Measurements from ENCODE around the gene USP32. TPM values are rescaled to one million over a fixed set of nuclear protein-coding genes. Genes with fewer than 3 reads are reported as not detected.

The USP32 gene
- total RNA-seq, 1 donor: 28.5 TPM

DNA sequence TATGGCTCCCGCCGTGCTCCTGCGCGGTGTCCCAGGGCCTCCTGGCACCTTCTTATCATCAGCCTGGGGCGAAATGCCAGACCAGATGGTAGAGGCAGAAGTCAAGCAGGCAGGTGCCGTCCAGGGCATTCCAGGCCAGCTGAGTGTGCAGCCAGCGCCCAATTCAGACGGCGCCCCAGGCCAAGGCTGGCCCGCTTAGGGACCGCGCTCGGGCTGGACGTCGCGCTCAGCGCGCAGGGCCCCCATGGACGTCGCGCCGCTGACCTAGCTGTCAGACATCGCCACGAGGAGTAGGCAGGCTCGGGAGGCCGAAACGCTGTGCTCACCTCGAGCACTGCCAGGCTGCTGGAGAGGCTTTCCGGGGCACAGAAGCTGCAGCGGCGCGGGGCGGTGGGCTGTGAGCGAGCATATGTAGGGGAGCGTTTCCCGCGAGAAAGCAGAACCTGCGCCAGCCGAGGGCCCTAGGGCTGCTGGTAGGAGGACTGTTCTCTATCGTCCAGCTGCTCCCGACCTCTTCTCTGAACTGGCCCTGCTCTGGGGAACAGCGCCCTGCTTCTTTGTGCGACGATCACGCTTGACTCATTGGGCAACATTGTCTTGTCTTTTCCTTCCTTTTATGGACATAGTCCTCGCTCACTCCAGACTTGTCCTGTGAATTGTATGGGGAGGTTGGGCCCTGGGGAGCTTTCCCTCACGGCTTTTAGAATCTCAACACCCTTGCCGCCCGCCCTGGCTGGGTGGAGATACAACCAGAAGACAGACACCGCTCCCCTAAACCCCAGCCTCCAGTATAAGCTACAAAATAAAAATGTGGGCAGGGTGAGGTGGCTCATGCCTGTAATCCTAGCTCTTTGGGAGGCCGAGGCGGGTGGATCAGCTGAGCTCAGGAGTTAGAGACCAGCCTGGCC is 250.6 kb downstream of the USP32 start:
- DNase-seq (ENCODE audit: low read depth in 2 of 3, low spot score in 2 of 3): no peak

DNA sequence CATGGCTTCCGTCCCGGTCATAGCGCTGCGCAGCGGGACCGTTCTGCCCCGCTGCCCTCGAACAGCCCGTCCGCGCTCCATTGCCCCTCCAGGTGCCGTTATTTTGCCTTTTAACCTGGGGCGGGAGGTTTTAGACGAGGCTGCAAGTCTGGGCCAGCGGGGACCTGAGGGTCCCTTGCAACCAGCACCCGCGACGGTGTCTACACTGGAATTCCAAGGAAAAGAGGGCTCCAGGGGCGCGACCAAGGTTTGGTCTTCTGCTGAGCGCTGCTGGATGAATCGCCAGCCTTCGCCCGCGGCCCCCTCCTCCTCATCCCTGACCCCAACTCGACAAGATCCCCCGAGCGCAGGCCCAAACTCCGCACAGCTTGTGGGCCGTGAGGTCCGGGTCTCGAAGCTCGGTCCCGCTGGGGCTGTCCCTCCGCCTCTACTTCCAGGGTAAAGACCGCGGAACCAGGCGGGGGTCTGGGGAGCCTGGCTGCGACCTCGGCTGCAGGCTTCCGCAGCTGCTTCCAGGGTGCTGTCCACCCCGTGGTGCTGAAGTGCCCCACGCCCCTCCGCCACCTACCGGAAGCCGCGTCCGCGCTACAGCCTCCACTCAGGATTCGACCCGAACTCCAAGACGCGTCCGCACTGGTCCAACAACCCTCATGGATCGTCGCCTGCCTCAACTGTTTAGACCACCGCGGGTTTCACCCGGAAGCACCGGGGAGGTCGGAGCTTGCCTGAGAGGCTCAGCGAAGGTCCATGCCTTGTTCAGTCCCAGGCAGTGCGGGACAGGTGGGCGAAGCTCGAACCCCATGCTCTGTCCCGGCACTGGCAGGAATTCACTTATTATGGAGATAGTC is 252.3 kb downstream of the USP32 start:
- peak; percentile 37 to 74 (median 73) for DNase-seq (ENCODE audit: low read depth in 2 of 3, low spot score in 2 of 3)

DNA sequence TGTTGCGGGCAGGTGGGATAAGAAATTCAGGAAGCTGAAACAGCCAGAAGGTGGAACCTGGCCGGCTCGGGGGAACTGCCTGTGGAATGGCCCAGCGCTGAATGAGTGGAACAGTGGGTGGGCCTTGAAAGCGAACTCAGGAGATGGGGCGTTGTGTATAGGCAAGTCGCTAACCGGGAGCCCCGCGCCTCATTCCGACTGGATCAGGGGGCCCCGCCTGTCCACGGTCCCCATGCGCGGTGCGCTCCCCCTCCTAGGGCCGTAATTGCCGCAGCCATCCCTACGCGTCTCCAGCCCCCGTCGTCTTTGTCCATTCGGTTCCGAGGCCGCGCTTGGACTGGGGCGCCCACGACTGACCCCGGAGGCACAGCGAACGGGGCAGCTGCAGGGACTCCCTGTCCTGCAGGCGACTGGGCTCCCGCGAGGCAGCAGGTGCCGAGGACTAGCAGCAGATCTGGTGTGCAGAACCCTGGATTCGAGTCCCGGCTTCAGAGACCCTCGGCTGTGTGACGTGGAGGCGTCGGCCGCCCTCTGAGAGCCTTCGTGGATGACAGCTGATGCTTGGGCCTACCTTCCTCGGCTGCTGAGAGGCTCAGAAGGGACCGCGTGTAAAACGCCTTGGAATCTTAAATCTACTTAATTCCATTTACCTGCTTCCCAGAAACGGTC is 253.0 kb downstream of the USP32 start:
- DNase-seq (ENCODE audit: low read depth in 2 of 3, low spot score in 2 of 3): no peak

DNA sequence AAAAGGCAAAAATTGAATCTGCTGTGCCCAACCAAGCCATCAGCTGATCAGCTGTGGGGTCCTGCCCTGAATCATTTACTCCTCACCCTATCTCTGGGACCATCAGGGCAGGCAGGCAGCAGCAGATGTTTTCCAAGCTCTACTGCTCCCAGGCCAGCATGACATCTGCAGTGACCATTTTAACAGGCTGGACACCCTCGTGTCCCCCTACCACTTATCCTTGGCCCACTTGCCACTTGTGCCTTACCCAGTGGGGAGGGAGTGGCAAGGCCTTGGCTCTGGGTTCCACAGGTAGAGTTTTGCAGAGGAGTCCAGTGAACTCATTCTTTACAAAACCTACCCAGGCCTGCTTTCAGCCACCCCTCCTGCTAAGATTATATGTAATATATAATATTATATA is 254.2 kb downstream of the USP32 start:
- no peak for DNase-seq (ENCODE audit: low read depth in 2 of 3, low spot score in 2 of 3)

DNA sequence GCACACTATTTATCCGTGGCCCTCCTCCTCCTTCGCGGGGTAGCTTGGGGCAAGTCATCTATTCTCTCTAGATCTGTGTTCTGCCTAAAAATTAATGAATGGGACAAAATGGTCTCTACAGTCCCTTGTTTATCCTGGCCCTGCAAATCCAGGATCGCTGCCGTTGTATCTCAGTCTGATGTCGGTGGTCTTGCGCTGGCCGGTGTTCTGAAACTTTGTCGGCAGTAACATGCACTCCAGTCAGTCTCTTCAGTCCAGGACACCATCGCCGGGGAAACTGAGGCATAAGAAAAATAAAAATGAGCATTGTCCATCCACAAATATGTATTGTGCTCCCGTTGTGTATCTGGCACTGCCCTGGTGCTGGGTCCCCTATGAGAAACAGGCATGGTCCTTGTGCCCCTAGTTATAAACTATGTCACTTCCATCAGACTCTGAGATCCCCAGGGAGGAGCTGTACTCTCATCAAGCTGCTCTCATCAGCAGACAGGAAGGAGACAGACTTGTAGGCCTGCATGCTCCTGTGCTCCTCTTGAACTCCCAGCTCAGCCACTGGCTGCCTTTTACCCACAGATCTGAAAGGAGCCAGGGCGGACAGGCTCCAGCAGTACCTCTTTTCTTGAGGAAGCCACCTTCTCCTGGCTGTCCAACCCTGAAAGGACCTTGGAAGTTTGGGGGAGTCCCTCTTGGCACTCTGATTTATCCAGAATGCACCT is 255.8 kb downstream of the USP32 start:
- no peak for DNase-seq (ENCODE audit: low read depth in 2 of 3, low spot score in 2 of 3)

DNA sequence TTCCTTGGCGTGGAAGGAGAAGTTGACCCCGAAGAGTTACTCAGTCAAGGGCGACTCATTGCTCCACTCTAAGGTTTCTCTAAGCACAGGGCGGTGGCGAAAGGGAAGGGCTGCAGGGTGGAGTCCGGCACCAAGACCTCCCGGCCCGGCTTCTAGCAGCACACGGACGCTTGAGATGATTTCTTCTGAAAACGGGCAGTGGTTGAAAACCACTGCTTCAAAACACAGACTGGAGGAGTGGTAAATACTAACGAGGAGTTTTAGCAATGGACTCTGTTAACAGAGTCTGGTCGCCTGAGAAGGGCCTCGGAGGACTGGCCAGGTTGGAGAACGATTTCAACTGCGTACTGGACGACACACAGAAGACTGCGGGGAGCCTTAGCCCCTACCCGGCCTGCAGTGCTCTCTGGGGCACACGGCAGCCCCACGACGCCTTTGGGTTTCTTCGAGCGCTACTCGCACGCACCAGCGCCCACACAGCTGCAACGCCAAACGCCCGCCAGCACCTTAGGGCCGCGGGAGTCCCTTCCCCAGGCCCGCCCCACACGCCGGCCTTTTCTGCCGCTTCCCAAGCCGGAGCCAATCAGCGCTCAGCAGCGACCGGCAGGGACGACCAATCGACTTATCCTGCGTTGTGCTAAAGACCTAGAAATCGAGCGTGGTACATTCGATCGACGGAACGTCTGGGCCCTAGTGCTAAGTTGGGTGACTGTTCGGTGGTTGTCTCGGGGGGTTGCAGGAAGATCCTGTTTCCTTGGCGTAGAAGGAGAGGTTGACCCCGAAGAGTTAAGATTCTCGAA is 256.6 kb downstream of the USP32 start:
- DNase-seq (ENCODE audit: low read depth in 2 of 3, low spot score in 2 of 3): peak; percentile 36 to 90 (median 85)

DNA sequence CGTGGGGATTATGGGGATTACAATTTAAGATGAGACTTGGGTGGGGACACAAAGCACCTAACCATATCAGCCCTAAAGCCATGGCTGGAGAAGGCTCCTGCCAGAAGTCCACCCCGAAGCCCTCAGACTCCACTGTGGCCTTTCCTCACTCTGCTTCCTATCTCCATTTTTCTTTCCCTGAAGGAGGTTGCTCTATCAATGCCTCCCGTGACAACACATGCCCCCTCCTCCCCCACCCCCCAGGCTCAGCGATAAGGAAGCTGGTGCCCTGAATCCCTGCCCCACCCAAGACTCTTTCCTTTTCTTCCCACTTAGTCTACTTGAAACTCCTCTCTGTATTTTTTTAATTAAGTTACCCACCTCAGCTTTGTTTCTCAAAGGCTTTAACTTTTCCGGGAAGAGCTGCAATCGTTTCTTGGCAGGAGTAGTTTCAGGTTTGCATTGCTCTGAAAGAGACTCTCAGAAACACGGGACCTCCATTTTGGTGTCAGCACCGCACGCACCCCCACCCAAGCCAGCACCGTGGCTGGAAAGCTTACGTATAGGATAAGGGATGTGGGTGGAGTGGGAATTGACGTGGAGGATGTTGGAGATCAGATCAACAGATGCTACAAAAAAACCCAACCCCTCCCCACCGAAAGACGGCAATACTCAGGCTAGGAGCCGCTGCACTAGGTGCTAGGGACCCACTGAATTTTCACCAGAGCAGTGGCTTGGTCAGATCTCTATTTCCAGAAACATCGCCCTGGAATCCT is 257.4 kb downstream of the USP32 start:
- DNase-seq (ENCODE audit: low read depth in 2 of 3, low spot score in 2 of 3): peak in 1 of 3 donors; percentile 39

DNA sequence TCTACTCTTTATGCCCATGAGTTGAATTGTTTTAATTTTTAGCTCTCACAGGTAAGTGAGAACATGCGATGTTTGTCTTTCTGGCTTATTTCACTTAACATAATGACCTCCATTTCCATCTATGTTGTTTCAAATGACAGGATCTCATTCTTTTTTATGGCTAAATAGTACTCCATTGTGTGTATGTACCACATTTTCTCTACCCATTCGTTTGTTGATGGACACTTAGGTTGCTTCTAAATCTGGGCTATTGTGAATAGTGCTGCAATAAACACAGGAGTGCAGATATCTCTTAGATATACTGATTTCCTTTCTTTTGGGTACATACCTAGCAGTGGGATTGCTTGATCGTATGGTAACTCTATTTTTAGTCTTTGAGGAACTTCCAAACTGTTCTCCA is 261.5 kb downstream of the USP32 start:
- DNase-seq (ENCODE audit: low read depth in 2 of 3, low spot score in 2 of 3): no peak

DNA sequence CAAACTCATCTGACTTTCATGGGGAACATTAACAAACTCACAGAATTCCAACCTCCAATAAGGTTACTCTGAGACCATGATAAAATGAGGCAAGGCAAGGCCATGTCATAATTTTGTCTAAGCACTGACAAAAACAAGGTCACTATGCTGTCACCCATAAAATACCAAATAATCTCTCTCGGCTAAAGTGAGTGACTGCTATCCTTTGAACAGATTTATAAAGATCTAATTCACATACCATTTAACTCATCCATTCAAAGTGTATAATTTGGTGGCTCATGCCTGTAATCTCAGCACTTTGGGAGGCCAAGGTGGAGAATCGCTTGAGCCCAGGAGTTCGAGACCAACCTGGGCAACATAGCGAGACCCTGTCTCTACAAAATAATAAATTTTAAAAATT is 262.8 kb downstream of the USP32 start:
- DNase-seq (ENCODE audit: low read depth in 2 of 3, low spot score in 2 of 3): no peak

Small RNA genes lying within 50 kb of the gene (small RNA-seq; reads per million reads assigned to genes)
- 5,909 reads per million, percentile 100 among the genes with 10 or more reads in this experiment for gene SCARNA20

Other genes with a start within 250 kb of the USP32 start
- gene CA4, start 242.2 kb downstream of the USP32 start, total RNA-seq: under 0.01 TPM
- gene CHCT1, start 30.4 kb upstream of the USP32 start, total RNA-seq: not detected
- gene APPBP2, start 134.1 kb upstream of the USP32 start, total RNA-seq: 14.0 TPM
- gene PPM1D, start 208.1 kb upstream of the USP32 start, total RNA-seq: 13.5 TPM

All from hematopoietic multipotent progenitor cell (in vitro differentiated cells).